ENCODE measurements around the gene ELF4. TPM values are rescaled to one million over a fixed set of nuclear protein-coding genes. Genes with fewer than 3 reads are reported as not detected.

The ELF4 gene
- total and polyA plus RNA-seq, 2 experiments from 2014 or later, result 0.50 to 1.8 TPM

GRCh38 chrX:130039847-130040246, 70.5 kb downstream of the ELF4 start:
- no peaks in the 10 kb centered on the region for H3K36me3 ChIP-seq (ENCODE audit: insufficient read depth)
- TF ChIP-seq CTCF (conservative IDR thresholded peaks at IDR 0.05; ENCODE audit: low read depth in 2 of 2), result no peak
- no peak for TF ChIP-seq REST (IDR thresholded peaks at IDR 0.05; ENCODE audit: unreplicated experiment)
- no peak for TF ChIP-seq STAT1 (IDR thresholded peaks at IDR 0.05; ENCODE audit: unreplicated experiment)
- H3K27ac ChIP-seq (ENCODE audit: low read depth), result no peak overlapping the region
- H3K4me1 ChIP-seq (ENCODE audit: insufficient read depth), result no peaks in the 10 kb centered on the region
- no peaks in the 10 kb centered on the region for H3F3A ChIP-seq (replicated peaks; ENCODE audit: low read depth)
- Mint-ChIP-seq H3K27ac (no peak overlapping the region), H3K27me3 (ENCODE audit: insufficient read depth, low read depth, poor library complexity) (no peaks in the 10 kb centered on the region), H3K9me3 (no peaks in the 10 kb centered on the region), H3K4me3 (no peak overlapping the region), H3K36me3 (ENCODE audit: low read depth) (no peaks in the 10 kb centered on the region; the same call in 2 of the 3 replicates), H3K4me1 (no peaks in the 10 kb centered on the region)
- no peaks in the 10 kb centered on the region for H3K9me2 ChIP-seq (ENCODE audit: insufficient read depth)
- H3K79me2 ChIP-seq (replicated peaks; ENCODE audit: insufficient read depth), result no peaks in the 10 kb centered on the region
- no peak overlapping the region for H2AFZ ChIP-seq
- no peak for DNase-seq (ENCODE audit: low spot score)
- H4K20me1 ChIP-seq (replicated peaks; ENCODE audit: insufficient read depth), result no peaks in the 10 kb centered on the region
- no peak overlapping the region for H3K4me3 ChIP-seq
- no peak for ATAC-seq
- no peaks in the 10 kb centered on the region for H3K27me3 ChIP-seq (ENCODE audit: insufficient read depth)
- no peak overlapping the region for H3K4me2 ChIP-seq

- no peak overlapping the region for H3K4me3 Mint-ChIP-seq
- no peak overlapping the region for H2AFZ ChIP-seq
- H3K4me3 ChIP-seq, result no peak overlapping the region
- ATAC-seq, result no peak
- H3K27me3 Mint-ChIP-seq (ENCODE audit: insufficient read depth, low read depth, poor library complexity), result peaks cover 4% of the 10 kb centered on the region
- H3K36me3 Mint-ChIP-seq (ENCODE audit: low read depth), result no peaks in the 10 kb centered on the region; the same call in 2 of the 3 replicates
- H3K9me2 ChIP-seq (ENCODE audit: insufficient read depth), result no peaks in the 10 kb centered on the region
- DNase-seq (ENCODE audit: low spot score), result no peak
- H3K79me2 ChIP-seq (replicated peaks; ENCODE audit: insufficient read depth), result no peaks in the 10 kb centered on the region
- no peaks in the 10 kb centered on the region for H3K36me3 ChIP-seq (ENCODE audit: insufficient read depth)
- no peaks in the 10 kb centered on the region for H4K20me1 ChIP-seq (replicated peaks; ENCODE audit: insufficient read depth)
- no peaks in the 10 kb centered on the region for H3F3A ChIP-seq (replicated peaks; ENCODE audit: low read depth)
- no peaks in the 10 kb centered on the region for H3K4me1 ChIP-seq (ENCODE audit: insufficient read depth)
- H3K4me2 ChIP-seq, result no peak overlapping the region
- H3K27ac Mint-ChIP-seq, result no peak overlapping the region
- H3K9me3 Mint-ChIP-seq, result no peaks in the 10 kb centered on the region
- no peak overlapping the region for H3K27ac ChIP-seq (ENCODE audit: low read depth)
- no peaks in the 10 kb centered on the region for H3K27me3 ChIP-seq (ENCODE audit: insufficient read depth)
- H3K4me1 Mint-ChIP-seq, result peaks cover 5% of the 10 kb centered on the region; the same call in 2 of the 3 replicates
- TF ChIP-seq STAT1 (IDR thresholded peaks at IDR 0.05; ENCODE audit: unreplicated experiment) (no peak), ZNF462 (CRISPR knock-in tag; IDR thresholded peaks at IDR 0.05) (no peak), EZH2phosphoT487 (IDR thresholded peaks at IDR 0.05; ENCODE audit: unreplicated experiment) (no peak), JUNB (IDR thresholded peaks at IDR 0.05; ENCODE audit: unreplicated experiment) (no peak), ZNF331 (CRISPR knock-in tag; IDR thresholded peaks at IDR 0.05; ENCODE audit: low read depth) (no peak), NANOG (IDR thresholded peaks at IDR 0.05; ENCODE audit: borderline replicate concordance) (no peak), CTCF (conservative IDR thresholded peaks at IDR 0.05; ENCODE audit: low read depth in 2 of 2) (no peak)
These were observed 76.1 kb downstream of the ELF4 start for GRCh38 chrX:130034178-130034577.
